HG03354 (cell line): ENCODE results near the gene HYOU1.
"Not testable (repeated sequence)": the region's sequence is repeated elsewhere in the genome, so short reads cannot be mapped to it uniquely, and the experiment has no call there.

Experiments
- ATAC-seq: cut with Tn5 transposase; IDR thresholded peaks from one replicate; pipeline ENCODE4 v1.9.1; 2021; ENCODE audit warnings: mild to moderate bottlenecking; ENCODE audit not compliant: unreplicated experiment, poor library complexity, severe bottlenecking

The HYOU1 gene, protein sequence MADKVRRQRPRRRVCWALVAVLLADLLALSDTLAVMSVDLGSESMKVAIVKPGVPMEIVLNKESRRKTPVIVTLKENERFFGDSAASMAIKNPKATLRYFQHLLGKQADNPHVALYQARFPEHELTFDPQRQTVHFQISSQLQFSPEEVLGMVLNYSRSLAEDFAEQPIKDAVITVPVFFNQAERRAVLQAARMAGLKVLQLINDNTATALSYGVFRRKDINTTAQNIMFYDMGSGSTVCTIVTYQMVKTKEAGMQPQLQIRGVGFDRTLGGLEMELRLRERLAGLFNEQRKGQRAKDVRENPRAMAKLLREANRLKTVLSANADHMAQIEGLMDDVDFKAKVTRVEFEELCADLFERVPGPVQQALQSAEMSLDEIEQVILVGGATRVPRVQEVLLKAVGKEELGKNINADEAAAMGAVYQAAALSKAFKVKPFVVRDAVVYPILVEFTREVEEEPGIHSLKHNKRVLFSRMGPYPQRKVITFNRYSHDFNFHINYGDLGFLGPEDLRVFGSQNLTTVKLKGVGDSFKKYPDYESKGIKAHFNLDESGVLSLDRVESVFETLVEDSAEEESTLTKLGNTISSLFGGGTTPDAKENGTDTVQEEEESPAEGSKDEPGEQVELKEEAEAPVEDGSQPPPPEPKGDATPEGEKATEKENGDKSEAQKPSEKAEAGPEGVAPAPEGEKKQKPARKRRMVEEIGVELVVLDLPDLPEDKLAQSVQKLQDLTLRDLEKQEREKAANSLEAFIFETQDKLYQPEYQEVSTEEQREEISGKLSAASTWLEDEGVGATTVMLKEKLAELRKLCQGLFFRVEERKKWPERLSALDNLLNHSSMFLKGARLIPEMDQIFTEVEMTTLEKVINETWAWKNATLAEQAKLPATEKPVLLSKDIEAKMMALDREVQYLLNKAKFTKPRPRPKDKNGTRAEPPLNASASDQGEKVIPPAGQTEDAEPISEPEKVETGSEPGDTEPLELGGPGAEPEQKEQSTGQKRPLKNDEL

GRCh38 chr11:119057000-119057769, at the start of gene HYOU1:
TSS of gene HYOU1 (minus strand) at chr11:119057205. CDS start at chr11:119056160, 1,045 bp downstream.
- ATAC-seq, result peak; percentile 92

- ATAC-seq, result no peak
Observed at GRCh38 chr11:119103793-119104192, 46.8 kb upstream of the HYOU1 start.

- ATAC-seq, result not testable (repeated sequence)
Observed at GRCh38 chr11:119103161-119103664, 46.2 kb upstream of the HYOU1 start.

DNA sequence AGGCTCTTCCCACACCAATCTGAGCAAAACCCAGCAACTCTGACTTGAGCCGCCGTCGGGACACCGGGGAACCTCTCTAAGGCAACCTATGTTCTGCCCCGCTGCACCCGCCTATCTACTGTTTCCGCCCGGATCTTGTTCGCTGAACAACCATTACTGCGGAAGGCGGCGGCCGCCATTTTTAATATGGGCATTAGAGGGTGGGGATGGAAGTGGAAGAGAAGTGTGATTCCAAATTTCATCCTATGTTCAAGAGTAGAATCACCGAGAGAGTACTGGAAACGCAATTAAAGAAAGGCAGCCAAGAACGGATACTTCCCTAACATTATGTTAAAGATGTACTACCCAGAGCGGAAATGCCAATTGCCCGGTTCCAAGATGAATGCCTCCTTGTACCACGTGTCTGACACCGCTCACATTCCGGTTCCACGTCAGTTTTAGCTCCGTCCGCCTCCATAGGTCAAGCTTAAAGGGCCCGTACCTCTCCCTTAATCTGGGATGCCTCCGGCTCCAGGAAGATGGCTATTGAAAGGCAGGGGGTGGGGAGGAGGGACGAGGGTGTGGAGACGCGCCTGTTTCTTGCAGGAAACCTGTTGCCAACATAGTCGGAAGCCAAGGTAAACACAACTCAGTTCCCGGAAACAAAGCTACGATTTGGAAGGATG, 44.9 kb upstream of the HYOU1 start, which contains the start of gene DPAGT1:
TSS of gene DPAGT1 (minus strand) at position 95 of the 665 bp plus-strand sequence. CDS start 198 bp downstream, outside the sequence.
- peak; percentile 82 for ATAC-seq

GRCh38 chr11:119100994-119101758, 44.2 kb upstream of the HYOU1 start:
- ATAC-seq, result peak; percentile 33

DNA sequence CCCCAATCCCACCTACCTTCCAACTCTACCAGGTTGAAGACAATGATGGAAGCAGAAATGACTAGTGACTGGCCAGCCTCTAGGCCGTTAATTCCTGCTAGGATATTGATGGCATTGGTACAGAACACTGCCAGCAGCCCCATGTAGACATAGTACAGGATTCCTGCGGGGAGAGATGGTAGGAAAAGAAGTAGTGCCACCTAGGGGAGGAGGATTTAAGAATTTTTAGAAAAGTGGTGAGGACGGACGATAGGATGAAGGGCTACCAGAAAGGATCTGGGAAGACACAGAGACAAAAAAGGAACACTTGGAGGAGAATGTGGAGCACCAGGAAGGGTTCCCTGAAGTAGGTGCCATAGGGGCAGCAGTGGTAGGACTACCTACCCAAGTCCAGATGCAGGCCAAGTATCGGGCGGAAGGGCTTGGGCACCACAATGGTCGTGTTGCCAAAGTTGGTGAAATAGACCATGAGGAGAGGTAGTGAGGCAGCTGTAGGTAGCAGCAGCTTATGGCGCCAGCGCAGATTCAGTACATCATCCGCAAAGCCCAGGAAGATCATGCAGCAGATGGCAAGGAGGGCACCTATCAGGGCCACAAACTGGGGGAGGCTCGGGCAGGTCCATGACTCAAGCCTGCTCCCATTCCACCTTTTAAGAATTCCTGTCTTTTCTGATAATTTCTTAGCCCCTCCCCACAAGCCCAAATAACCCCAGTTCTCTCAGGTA, 43.4 kb upstream of the HYOU1 start:
- no peak for ATAC-seq

GRCh38 chr11:119099711-119100110, 42.7 kb upstream of the HYOU1 start:
- no peak for ATAC-seq

- ATAC-seq, result peak; percentile 81
Observed at GRCh38 chr11:119095066-119095880, 38.3 kb upstream of the HYOU1 start.

DNA sequence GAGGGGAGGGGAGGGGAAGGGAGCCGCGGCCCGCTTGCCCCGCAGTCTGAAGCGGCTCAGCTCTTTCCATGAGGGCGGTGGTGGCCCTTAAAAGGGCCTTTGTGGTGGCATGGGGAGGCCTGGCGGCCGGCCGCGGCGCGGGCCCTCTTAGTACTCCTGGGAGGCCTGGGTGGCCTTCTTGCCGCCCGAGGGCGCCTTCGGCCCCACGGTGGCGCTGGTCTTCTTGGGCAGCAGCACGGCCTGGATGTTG, 37.7 kb upstream of the HYOU1 start:
- ATAC-seq, result peak; percentile 44

- ATAC-seq, result peak; percentile 7
Observed at GRCh38 chr11:119093942-119094815, 37.2 kb upstream of the HYOU1 start.

DNA sequence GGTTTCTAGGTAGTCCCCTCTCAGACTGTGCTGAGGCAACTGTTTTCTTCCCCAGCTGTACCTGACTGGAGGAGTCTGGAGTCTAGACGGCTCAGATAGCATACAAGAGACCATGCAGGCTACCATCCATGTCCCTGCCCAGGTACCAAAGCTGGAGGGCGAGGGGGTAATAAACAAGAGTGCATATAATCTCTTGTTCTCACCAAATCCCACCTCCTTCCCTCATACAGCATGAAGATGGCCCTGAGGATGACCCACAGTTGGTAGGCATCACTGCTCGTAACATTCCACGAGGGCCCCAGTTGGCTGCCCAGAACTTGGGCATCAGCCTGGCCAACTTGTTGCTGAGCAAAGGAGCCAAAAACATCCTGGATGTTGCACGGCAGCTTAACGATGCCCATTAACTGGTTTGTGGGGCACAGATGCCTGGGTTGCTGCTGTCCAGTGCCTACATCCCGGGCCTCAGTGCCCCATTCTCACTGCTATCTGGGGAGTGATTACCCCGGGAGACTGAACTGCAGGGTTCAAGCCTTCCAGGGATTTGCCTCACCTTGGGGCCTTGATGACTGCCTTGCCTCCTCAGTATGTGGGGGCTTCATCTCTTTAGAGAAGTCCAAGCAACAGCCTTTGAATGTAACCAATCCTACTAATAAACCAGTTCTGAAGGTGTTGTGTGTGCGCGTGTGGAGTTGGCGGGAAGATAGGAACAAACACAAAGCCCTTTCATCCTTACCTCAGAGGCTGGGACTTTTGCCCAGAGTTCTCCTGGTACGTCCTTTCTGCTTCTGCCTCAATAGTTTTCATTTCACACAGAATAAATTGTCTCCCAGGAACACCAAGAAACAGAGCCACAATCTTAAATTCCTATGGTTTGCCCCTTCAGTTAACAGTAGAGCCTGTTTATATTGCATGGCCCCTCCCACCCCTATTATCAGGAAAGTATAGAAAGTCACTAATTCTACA, 36.2 kb upstream of the HYOU1 start:
- no peak for ATAC-seq

GRCh38 chr11:119091966-119092879, 35.2 kb upstream of the HYOU1 start:
- no peak for ATAC-seq

DNA sequence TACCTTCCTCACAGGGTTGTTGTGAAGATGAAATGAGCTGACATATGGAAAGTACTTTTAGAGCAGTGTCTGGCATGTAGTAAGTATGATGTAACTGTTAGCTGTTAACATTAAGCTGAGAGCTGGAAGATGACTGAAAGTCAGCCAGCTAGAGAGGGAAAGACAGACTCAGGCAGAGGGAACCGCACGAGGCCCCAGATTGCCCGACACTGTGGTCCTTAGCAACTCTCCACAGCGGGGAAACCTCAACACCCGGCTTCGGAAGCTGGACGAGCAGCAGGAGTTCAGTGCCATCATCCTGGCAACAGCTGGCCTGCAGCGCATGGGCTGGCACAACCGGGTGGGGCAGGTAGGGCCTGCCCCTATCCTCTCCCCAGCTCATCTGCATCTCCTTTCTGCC, 34.2 kb upstream of the HYOU1 start:
- ATAC-seq, result no peak

DNA sequence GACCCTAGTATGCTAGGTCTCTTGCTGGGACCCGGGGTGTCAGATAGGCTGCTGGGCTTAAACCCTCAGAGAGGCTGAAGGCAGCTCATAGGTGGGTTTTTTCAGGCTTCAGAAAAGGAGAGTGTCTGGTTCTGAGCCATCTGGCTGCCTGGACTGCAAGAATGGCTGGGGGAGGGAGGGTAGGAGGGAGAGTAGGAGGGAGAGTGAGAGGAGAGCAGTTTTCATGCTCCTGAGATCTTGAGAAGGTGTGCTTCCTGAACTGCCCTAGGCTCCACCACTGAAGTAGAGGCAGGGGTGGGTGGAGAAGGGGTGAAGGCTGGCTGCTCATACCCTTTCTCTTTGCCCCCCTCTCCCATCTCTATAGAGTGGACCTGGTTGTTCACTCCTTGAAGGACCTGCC, 32.3 kb upstream of the HYOU1 start:
- ATAC-seq, result no peak
